ENCODE data around the gene FAM168B.

DNA sequence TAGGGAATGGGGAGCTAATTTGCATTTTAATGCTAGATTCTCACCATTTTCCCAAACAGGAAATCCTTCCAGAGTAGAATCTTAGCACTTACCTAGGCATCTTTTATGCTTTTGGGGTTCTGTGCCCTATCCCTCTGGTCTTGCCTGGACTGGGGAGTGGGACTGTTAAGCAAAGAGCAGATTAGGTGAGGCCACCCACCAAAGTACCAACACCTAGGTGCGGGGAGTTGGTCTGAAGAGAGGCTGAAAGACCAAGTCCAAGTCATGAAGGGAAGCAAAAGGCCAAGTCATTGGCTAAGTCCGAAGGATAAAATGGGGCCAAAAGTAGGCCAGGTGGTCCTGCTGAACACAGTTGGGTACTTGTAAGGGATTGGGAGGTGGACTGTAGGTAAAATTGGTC, 86.7 kb downstream of the FAM168B start:
- TF ChIP-seq TAF1 (IDR thresholded peaks at IDR 0.05; ENCODE audit: low read depth) (no peak), TCF12 (IDR thresholded peaks at IDR 0.05; ENCODE audit: low read depth) (no peak), EGR1 (IDR thresholded peaks at IDR 0.05) (no peak), CEBPB (IDR thresholded peaks at IDR 0.05) (no peak), NFIC (IDR thresholded peaks at IDR 0.05) (no peak)

All from Ishikawa (cell line).